Activated CD4-positive, alpha-beta T cell treated with anti-CD3 and anti-CD28 coated beads for 24 hours (primary cell): ENCODE measurements around the gene AGBL5.
"Not testable (repeated sequence)": the region's sequence is repeated elsewhere in the genome, so short reads cannot be mapped to it uniquely, and the experiment has no call there.

Source experiments
- DNase-seq, 2 donors: peaks; one replicate each; pipeline ENCODE4 v3.0.0-alpha.2; 2020; ENCODE audit warnings: low read depth in 2 of 2

AGBL5 gene

GRCh38 chr2:27118525-27119329 lies 67.3 kb downstream of the AGBL5 start, which contains the start of gene CGREF1:
CGREF1 (minus strand) TSS chr2:27119128; CDS start chr2:27104366, 14,762 bp downstream.
- no peak for DNase-seq

- DNase-seq = not testable (repeated sequence)
Observed at GRCh38 chr2:27119330-27119670, 67.8 kb downstream of the AGBL5 start.
